ENCODE measurements around the gene TP73.

The TP73 gene

DNA sequence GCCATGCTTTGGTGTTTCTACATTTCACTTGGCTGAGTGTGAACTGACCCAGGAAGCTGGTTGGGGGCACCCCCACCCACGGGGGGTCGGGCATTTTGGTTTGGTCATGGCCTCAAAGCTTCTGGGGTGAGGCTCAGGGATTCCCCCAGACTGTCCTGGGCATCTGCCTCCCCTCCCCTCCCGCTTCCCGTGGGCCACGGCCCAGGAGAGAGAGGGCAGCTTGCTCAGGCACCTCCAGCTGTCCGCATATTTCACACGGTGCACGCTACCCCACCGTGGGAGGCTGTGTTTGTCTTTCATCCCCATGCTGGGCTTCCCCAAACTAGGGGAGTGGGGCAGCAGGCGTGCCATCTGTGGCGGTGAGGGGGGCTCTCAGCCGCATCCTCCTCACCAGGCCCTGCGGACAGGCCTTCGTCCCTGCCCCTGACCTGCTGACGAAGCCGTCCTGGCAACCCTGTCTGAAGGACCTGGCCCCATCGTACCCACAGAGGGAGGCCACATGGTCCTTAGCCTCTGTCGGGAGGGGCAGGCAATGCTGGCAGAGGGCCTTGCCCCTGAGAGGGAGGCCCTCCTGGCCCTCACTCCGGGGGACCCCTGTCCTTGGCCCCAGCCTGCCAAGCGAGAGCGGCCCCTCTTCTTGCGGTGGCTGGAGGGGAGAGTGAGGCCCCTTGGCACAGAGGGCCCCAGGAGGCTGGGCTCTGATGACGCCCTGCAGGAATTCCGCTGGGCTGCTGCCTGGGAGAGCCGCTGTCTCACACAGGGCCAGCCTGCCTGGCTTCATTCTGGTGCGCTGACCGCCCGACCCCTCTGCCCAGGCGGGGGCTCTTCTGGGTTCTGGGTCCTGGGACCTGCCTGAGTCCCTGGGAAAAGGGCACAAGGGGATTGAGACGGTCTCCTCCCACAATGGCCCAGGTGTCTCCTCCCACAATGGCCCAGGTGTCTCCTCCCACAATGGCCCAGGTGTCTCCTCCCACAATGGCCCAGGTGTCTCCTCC is 22.1 kb downstream of the TP73 start:
- no peak for DNase-seq

DNA sequence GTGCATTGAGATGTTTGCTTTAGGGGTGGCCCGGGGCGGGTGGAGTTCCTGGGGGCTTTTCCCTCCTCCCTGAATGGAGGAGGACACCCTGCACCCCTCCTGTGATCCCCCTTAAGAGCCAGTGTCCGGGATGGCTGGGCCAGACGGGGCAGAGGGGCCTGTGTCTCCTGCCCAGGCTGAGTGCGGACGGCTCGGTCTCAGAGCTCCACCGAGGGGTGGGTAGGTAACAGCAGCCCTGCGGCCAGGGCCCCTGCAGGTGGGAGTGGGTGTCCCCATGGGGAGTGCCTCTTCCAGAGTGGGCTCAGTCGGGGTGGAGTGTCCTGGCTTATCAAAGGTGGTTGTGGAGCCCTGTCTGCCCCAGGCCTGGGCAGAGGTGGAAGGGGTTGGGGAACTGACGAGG is 23.1 kb downstream of the TP73 start:
- no peak for DNase-seq

GRCh38 chr1:3676581-3677470 is 24.5 kb downstream of the TP73 start:
- DNase-seq = no peak

DNA sequence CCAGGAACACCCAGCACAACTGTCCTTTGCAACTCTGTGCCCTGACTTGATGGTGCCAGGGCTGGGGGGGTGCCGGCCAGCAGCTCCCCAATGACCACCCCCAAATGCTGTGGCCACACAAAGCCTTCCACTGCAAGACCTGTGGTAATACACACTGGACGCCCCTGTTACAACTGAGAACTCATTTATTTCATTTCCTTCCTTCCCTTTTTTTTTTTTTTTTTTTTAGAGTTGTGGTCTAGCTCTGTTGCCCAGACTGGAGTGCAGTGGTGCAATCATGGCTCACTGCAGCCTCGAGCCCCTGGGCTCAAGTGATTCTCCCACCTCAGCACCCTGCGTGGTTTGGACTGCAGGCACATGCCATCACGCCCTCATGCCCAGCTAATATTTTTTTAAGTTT is 25.2 kb downstream of the TP73 start:
- no peak for DNase-seq

- no peak for DNase-seq
These were observed 26.2 kb downstream of the TP73 start for GRCh38 chr1:3678361-3679097.

DNA sequence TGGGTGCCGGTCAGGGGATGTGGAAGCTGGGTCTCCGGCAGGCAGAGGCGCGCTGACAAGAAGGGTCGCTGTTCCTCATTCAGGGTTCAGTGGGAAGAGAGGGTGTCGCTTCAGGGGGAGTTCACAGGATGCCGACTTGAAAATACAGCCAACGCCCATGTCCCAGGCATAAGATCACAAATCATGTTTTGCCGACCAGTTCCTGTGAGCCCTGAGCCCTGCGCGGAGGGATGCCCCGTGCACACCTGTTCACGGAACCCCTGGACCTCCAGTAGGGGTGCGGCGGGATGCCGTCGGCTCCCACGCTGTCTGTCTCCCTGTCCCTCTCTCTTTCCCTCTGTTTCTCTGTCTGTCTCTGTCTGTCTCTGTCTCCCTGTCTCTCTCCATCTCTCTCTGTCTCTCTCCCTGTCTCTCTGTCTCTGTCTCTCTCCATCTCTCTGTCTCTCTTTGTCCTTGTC is 26.8 kb downstream of the TP73 start:
- DNase-seq = no peak

DNA sequence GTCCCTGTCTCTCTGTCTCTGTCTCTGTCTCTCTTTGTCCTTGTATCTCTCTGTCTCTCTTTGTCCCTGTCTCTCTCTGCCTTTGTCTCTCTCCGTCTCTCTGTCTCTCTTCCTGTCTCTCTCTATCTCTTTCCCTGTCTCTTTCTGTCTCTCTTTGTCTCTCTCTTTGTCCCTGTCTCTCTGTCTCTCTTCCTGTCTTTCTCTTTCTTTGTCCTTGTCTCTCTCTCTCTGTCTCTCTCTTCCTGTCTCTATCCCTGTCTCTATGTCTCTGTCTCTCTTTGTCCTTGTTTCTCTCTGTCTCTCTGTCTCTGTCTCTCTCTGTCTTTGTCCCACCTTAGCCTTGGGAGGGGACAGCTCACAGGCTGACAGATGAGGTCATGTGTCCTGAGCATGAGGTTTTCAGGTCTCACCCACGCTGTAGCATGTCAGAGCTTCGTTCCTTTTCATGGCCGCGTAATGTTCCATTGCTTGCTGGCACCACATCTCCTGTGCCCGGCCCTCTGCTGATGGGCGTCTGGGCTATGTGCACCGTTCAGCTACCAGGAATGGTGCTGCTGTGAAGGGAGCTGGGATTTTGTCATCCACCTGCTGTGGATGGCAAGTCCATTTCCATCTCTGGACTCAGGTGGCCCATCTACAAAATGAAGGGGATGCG is 27.6 kb downstream of the TP73 start:
- no peak for DNase-seq

GRCh38 chr1:3680488-3681230 is 28.3 kb downstream of the TP73 start:
- no peak for DNase-seq

- no peak for DNase-seq
These were observed 29.0 kb downstream of the TP73 start for GRCh38 chr1:3681231-3681897.

DNA sequence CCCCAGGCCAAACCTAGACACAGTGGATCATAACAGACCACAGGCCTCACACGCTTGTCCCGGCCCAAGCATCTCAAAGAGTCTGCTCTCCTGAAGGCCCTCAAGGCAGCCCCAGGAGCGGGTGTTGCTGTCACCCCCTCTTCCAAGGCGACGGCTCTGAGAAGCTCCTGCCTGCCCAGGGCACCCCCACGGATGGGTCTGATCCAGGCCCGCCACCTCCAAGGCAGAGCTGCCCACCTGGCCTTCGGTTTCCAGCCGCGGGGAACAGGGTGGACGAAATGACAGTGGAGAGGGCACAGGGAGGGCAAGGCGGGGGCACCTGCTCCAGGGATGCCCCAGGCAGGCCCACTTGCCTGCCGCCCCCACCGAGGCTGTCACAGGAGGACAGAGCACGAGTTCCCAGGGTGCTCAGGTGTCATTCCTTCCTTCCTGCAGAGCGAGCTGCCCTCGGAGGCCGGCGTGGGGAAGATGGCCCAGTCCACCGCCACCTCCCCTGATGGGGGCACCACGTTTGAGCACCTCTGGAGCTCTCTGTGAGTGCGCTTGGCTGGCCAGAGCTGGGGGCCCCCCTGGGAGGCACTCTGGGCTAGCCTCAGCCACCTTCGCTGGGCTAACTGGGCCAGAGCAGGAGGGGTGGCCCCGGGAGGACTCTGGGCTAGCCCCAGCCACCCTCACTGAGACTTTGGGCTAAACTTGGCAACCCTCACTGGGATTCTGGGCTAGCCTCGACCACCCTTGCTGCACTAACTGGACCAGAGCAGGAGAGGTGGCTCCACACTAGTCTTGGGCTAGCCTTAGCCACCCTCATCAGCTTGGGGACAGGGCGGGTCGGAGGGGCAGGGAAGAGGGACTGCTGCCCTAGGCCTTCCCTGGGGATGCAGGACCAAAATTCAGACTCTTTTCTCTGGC is 29.8 kb downstream of the TP73 start:
- no peak for DNase-seq

GRCh38 chr1:3683197-3683596 is 30.9 kb downstream of the TP73 start:
- DNase-seq = no peak

GRCh38 chr1:3683992-3684391 is 31.7 kb downstream of the TP73 start:
- DNase-seq = no peak

GRCh38 chr1:3685222-3685621 is 32.9 kb downstream of the TP73 start:
- DNase-seq = no peak

DNA sequence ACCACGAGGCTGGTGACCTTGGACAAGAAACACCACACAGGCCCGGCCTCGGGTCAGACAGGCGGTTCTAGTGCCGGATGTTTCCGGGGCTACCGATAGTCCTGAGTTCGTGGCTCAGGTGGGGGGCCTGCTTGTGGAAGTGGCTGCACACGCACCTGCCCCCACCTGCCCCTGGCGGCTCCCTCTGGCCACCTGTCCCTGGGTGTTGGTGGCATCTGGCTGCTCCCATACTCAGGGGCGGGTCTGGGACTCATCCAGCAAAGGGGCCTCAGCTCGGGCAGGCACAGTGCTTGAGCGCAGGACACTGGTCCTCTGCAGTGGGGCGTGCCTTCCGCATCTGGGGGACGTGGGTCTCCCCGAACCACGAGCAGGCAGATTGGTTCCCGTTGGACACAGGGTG is 33.6 kb downstream of the TP73 start:
- no peak for DNase-seq

- no peak for DNase-seq
These were observed 35.2 kb downstream of the TP73 start for GRCh38 chr1:3687504-3687903.

GRCh38 chr1:3688356-3689137 is 36.2 kb downstream of the TP73 start:
- no peak for DNase-seq

- DNase-seq = no peak
These were observed 36.9 kb downstream of the TP73 start for GRCh38 chr1:3689138-3689750.

GRCh38 chr1:3690282-3691065 is 38.2 kb downstream of the TP73 start:
- DNase-seq = no peak

Data from NCI-H2107 (cell line).